ENCODE data around the gene DLGAP1. TPM values are rescaled to one million over a fixed set of nuclear protein-coding genes. Genes with fewer than 3 reads are reported as not detected.

The DLGAP1 gene
- total RNA-seq, 1 donor from 2014 or later, result 2.0 TPM

DNA sequence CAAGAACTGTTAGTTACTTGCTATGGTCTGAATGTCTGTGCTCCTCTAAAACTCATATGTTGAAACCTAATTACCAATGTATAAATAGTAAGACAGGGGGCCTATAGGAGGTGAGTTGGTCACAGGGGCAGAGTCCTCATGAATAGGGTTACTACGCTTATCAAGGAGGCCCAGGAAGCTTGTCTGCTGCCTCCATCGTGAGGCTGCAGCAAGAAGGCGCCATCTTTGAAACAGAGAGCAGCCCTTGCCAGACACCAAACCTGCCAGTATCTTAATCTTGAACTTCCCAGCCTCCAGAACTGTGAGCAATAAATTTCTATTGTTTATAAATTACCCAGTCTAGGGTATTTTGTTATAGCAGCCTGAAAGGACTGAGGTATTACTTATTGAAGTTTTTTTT, 926.0 kb downstream of the DLGAP1 start:
- DNase-seq (ENCODE audit: extremely low read depth, low read depth, low spot score), result no peak

DNA sequence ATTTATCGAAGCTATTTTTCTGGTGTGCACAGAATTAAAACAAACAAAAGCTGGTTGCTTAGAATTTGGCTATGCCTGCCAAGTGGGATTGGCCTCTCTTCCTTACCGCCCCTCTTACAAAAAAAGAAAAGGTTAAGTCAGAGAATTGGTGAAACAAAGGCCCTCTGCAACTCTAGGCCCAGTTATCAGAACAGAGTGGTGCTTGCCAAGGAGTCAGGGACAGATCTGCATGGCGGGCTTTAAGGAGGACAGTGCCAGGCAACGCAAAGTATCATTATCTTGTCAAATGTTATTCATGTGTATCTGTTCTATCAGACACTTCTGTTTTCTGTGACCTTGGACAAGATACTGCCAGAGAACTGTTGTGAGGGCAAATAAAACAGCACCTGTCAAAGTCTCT, 926.9 kb downstream of the DLGAP1 start:
- DNase-seq (ENCODE audit: extremely low read depth, low read depth, low spot score), result no peak

DNA sequence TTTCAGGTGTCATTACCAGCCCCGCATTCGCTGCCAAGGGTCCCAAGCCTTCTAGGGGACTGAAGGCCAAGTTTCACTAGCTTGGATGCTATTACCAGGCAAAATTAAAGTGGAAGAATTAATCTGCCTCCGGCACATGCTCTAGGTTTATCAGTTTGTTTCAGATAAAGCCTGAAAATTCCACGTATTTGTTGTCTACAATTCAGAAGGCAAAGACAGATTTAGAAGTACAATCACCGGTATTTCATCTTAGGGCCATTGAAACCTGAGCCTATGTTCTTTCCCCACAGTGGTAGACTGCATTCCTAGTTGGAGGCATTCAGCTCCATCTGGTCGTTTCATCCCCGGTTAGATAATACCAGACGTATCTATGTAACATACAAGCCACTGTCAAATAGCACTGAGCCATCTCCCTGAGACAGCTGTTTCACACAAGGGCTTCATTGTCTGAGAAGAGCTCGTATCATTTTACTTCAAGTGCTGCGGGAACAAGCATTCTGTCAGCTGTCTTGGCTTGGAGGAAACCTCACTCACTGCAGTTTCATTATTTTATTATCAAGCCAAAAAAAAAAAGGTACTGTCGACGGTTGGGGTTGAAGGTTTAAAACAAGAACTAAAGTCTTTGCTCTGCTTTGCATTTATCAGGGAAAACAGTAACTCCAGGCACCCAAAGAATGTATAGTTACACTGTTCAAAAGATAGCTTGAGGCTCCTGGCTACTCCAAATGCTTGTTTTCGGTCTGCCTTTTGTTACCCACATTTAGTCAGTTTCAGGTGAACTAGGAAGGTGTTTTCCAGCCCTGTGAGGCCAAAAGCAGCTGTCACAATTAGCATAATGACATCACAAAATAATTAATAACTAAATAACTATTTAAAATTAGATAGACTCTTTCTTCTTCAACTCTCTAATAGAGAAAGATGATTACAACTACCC, 928.4 kb downstream of the DLGAP1 start:
- no peak for DNase-seq (ENCODE audit: extremely low read depth, low read depth, low spot score)

DNA sequence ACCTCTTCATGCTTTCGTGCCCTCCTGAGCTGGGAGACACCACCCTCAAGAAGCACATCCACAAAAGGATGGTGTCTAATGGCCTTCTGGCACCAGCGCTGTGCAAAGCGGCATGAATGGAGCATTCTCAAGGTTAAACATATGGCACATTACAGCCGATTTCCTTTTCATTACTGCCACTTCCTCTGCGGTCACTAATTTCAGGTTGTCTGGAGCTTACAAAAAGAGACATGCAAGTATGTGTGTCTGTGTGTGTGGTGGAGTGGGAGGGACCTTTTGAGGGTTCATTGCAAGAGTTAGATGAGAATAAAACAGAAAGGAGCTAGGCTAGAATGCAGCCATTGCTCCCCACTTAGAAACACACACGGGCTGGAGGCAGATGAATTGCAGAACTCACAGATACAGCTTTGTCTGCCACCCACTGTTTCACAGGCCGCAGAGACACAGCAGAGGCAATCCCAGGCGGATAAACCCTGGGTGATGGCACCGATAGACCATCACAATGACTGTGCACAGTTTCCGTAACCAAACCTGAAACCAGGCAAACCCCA, 929.2 kb downstream of the DLGAP1 start:
- DNase-seq (ENCODE audit: extremely low read depth, low read depth, low spot score), result no peak

DNA sequence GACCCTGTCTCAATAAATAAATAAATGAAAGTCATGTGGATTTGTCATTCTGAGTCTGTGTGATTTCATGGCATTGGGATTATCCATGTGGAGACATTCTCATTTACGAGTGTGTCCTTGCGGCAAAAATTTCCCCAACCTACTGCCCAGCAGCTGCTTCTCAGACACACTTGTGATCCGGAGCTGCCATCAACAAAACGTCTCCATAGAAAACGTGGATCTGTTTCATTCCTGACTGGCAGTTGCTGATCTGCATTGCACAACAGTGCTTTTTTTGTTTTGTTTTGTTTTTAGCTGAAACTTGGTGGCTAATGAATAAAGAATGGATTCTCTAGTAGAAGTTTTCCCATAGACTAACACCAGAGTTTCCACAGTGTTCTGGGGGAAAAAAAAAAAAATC, 930.4 kb downstream of the DLGAP1 start:
- DNase-seq (ENCODE audit: extremely low read depth, low read depth, low spot score), result no peak

DNA sequence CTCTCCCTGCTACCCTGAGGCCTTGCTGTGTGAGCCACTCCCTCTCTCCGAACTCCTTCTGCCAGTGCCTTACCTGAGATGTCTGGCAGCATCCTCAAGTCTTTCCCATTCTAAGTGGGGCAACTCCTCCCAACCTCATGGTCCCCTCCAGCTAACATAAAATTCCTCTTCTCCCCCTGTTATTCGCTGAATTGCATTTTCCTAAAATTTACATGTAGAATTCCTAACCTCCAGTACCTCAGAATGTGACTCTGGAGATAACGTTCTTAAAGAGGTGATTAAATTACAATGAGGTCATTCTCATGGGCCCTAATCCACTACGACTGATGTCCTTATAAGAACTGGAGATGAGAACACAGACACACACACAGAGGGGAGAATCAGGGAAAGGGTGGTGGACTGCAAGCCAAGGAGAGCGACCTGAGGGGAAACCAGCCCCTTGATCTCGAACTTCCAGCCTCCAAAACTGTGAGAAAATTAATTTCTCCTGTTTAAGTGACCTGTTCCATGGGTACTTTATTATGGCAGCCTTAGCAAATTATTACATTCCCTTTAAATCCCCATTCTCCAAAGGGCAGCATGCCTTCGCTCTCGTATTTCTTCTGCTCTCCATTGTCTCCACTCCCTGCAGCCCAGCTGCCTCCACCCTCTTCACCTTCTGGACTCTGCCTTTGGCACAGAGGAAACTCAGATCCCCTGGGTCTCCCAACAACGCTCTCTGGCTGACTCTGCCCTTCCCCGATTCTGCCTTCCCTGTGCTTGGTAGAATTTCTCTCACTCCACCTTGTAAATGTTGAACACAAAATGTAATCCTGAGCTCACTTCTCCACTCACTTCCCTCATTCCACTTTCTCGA, 934.6 kb downstream of the DLGAP1 start:
- no peak for DNase-seq (ENCODE audit: extremely low read depth, low read depth, low spot score)

DNA sequence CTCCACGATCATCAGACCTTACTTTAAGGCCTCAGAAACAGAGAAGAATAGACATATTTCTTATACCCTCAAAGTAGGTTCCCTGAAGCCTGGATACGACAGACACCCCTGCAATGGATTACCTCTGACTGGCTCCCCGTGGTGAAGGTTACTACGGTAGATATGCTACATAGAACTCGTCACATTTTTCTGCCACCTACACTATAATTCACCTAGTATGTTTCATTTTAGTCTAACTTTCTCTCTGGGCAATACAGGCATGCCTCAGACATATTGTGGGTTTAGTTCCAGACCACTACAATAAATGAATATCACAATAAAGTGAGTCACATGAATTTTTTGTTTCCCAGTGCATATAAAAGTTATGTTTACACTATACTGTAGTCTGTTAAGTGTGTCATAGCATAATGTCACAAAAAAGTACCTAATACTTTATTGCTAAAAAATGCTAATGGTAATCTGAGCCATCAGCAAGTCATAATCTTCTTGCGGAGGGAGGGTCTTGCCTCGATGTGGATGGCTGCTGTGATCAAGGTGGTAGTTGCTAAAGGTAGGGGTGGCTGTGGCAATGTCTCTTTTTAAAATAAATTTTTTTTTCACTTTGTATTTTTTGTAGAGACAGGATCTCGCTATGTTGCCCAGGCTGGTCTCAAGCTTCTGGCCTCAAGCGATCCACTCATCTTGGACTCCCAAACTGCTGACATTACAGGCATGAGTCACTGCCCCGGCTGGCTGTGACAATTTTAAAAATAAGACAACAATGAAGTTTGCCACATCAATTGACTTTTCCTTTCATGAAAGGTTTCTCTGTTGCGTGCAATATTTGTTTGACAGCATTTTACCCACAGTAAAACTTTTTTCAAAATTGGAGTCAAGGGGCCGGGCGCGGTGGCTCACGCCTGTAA, 940.5 kb downstream of the DLGAP1 start:
- no peak for DNase-seq (ENCODE audit: extremely low read depth, low read depth, low spot score)

DNA sequence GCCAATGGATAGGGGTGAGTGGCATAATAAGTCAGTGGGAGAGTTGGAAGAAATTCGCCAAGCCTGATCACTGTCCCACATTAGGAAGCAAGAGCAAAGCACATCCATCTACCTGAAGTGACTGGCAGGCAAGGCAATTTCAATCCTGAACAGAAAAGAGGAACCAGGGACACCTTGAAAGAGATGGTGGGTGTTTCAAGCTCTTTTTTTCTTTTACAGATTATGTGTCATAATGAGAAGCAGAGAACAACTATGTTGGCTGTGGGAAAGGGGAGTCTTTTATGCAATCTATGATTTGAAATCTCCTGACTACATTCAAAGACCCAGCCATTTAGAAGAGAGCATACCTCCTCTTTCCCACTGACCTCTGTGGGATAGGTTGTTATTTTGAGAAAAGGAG, 941.6 kb downstream of the DLGAP1 start:
- no peak for DNase-seq (ENCODE audit: extremely low read depth, low read depth, low spot score)

DNA sequence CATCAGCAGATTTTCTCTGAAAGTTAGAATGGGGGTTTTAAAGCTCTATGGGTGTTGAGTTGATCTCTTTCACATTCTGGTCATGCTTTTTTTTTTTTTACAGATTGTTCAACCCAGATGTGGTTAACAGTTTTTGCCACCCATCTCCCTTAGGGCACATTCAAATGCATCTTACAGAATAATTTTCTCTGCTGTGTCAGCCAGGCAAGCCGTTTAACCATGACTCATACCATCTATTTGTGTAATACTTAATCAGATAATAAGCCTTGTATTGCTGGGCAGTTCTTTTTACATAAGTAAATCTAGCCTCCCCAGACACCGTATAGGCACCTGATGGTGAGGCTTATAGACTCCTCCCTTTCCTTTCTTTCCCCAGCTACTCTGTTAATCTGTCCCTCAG, 943.1 kb downstream of the DLGAP1 start:
- no peak for DNase-seq (ENCODE audit: extremely low read depth, low read depth, low spot score)

DNA sequence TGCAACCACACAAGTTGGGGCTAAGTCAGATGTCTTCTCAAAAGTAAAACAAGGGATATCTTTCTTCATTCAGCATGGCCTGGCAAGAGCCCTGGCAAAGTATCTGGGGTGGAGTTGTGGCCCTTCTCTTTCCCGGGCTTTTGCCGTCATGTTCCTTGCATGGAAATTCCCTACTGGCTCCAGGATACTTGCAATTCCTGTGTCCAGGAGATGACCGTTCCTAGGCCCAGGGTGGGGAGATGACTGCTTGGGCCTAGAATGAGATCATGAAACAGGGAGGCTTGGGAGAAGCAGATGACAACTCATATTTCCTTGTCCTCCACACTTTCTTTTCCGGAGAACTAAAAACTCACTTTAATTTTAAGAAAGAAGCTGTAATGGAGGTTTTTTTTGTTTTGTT, 944.2 kb downstream of the DLGAP1 start:
- no peak for DNase-seq (ENCODE audit: extremely low read depth, low read depth, low spot score)

DNA sequence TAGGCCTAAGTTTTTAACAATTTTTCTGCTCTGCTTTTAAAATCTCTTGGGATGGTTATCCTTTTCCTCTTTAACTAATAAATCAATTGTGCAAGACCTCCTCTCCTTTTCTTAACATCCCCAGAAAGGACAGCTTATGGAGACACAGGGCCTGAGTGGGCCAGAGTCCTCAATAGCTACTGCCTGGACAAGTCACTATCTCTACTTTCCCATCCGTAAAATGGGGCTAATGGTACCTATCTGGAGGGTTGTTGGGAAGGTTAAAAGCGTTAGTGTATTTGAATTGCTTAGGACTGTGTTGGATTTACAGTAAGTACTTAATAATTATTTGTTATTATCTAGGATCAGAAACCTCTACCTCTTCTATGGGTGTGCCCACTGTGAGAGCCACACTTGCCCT, 945.1 kb downstream of the DLGAP1 start:
- no peak for DNase-seq (ENCODE audit: extremely low read depth, low read depth, low spot score)

DNA sequence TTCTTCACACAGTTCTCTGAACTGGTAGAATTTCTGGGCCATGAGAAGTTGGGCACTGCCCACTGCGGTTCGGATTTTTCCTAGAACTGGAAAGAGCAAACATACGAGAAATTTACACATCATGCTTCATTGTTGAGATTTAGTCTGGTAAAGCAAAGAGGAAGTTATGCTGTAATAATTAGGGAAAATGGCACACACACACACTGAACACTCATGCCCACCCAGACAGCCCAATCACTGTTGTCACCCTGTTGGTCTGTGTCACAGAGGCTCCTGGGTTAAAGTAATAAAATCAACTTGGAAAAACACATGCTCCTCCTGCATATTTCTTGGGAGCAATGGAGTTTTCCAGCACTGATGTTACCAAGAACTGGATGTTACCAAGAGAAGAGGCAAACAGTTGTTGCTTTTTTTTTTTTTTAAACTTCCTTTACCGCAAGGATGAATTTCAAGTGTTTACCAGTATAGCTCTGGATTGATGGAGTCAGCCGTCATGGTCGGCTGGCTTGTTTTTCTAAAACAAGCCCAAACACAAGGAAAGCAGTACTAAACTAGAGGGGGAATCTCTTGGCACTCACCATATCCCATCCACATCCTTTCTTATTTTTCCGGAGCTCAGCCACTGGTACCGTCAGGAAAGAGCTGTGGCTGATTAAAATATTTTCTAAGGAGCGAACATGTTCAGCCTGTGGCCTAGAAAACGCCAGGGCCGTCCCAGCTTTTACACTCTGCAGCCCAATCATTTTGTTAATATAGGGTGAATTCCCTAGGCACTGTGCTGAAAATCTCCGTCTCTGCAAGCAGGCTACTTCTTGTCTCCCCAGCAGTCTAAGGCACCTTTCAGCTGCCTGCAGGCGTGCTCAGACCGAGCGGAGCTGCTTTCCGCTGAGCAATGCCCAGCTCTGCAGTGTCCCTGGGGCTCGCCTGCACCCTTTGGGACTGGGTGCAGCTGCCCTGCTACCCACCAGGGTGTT, 946.2 kb downstream of the DLGAP1 start:
- no peak for DNase-seq (ENCODE audit: extremely low read depth, low read depth, low spot score)

DNA sequence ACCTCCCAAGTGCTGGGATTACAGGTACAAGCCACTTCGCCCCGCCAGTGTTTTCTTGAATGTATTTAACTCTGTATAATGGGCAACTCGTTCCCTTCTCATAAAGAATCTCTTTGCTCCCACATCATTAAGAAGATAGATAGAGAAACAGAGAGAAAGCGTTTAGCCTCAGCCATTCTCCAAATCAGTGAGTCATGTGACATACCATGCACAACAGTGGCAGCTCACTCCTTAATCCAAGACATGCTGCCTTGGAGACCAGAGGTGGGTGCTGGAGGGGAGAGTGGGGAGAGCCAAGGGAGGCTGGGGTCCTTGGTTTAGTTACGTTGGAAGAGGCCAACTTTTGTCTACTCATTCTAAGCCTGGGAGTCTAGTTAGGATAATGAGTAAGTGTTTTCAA, 950.5 kb downstream of the DLGAP1 start:
- DNase-seq (ENCODE audit: extremely low read depth, low read depth, low spot score), result no peak

DNA sequence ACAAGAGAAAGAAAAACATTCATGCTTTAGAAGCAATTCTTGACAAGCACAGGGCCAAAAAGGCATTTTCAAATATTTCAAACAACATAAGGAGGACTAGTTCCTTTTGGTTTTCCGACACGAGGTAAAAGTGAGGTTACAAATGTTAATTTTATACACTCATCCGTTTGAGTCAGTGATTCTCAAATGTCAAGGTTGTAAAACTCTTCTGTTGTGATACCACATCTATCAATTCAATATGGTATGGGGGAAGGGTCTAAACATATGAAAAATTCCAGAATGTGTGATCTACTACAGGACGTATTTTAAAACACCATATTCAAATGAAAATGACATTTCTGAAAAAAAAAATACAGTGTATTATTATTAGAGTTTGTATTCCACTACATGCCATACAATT, 952.5 kb downstream of the DLGAP1 start:
- DNase-seq (ENCODE audit: extremely low read depth, low read depth, low spot score), result no peak

DNA sequence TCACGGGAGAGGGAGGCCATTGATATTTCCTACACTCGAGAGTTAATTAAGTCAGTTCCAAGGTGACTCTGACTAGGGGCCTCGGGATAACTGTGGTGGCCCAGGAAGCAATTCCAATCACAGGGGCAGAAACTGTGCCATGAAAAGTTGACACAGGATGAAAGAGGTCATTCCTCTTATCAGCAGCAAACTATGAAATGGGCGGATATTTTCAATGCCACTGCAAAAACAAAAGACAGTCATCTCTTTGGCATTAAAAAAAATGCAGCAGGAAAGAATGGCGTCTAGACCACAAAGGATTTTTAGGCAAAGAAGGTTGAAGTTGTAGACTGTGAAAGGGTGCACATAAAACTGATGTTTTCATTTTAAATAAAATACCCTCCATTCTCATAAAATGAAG, 955.1 kb downstream of the DLGAP1 start:
- no peak for DNase-seq (ENCODE audit: extremely low read depth, low read depth, low spot score)

DNA sequence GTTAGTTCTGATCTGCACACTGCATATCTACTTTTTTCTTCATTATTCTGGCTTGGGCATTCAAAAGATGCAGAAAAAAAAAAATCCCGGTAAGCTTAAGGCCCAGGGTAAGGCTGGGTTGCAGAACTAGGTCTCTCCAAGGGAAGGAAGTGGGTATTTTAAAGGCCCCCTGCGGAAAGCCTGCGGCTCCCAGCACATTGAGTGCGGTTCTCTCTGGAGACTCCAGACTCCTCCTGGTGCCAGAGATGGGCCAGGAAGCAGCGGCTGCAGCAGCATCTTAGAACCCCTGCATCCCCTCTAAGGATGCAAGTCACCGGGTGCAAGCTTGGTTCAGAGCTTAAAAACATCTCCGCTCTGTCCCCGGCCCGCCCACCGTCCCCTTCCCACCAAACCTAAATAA, 955.6 kb downstream of the DLGAP1 start:
- no peak for DNase-seq (ENCODE audit: extremely low read depth, low read depth, low spot score)

DNA sequence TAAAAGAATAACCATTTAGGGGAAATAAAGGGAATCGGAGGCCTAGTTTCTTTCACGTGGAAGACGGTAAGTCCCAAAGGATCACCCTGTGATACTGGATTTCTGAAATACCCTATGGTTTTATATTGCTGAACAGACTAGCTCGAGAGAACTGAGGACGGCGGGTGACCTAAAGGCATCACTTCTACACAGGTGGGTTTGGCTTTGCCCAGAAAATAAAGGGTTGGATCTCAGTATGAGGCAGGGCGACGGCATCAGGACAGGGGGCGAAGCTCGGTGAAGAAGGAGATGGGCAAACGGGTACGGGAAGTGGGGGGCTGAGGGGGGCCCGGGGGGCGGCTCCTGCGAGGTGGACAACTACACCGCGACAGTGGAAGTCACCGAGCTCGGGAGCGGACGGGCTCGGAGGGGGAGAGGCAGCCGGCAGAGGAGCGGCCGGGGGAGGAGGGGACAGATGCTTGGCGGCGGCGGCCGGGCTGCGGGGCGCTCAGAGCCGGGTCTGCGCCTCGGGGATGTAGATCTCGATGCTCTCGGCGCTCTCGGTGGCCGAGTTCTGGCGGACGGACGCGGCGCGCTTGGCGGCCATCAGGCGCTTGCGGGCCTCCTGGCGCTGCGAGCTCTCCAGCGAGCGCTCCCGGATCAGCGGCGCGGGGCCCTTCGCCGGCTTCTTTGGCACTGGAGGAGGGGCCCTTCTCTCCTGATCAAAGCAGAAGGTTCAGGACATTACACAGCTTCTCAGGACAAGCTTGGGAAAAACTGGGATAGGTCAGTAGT, 956.2 kb downstream of the DLGAP1 start:
- no peak for DNase-seq (ENCODE audit: extremely low read depth, low read depth, low spot score)

DNA sequence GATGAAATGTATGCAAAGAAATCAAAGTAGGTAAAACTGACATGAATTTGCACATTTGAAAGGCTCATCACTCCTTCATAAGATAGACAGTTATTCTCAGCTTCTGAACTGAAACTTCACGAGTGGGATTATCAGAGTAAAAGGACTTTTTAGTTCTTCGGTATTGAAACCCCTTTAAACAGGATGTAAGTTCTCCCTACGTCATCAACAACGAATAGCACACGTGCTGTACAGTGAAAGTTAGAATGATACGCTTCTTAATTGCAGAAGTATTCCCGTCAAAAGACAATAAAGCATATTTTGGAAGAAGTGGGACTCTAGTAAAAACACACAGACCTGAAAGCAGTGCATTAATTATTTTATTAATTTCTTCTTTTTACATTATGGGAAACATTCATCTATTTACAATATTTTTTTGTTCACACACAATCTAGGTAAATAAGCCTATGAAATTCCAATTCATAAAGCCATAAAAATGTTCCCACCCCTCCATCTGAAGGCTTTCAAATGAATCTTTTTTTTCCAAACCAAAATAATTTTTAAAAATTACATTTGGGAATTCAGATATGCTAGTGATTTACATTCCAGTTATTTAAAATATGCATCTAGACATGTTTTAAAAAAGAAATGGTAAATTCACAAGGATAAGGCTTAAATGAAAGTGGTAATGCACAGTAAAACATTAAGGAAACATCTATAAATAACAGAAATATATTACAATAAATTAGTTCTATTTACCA, 959.2 kb downstream of the DLGAP1 start:
- DNase-seq (ENCODE audit: extremely low read depth, low read depth, low spot score), result no peak

Measured in glomerular endothelial cell (primary cell).